K562 (cell line): ENCODE measurements around the gene FXYD4. TPM values are rescaled to one million over a fixed set of nuclear protein-coding genes. Genes with fewer than 3 reads are reported as not detected.

Experiments
- ASH1L ChIP-seq: fragments of 450-650 bp; IDR thresholded peaks from 2 replicates; pipeline ENCODE4 v1.6.1; 2018; ENCODE audit warnings: borderline replicate concordance, mild to moderate bottlenecking, low read depth; ENCODE audit not compliant: partially characterized antibody
- ATF7 ChIP-seq: fragments of 450-650 bp; IDR thresholded peaks from 2 replicates; pipeline ENCODE4 v1.7.1; 2014; ENCODE audit warnings: mild to moderate bottlenecking, moderate library complexity
- CHD4 ChIP-seq: fragments of 200-600 bp; sonication (generic); IDR thresholded peaks from 3 replicates; pipeline ENCODE4 v1.6.1; 2012; ENCODE audit warnings: low read depth, mild to moderate bottlenecking, mixed read lengths, low read length, inconsistent platforms; ENCODE audit not compliant: insufficient read depth, insufficient replicate concordance, poor library complexity, severe bottlenecking
- ESRRA ChIP-seq: fragments of 450-650 bp; IDR thresholded peaks from 2 replicates; pipeline ENCODE4 v1.6.1; 2014; ENCODE audit warnings: low read depth, mild to moderate bottlenecking, moderate library complexity, borderline replicate concordance
- FOXK2 ChIP-seq, 2 experiments: fragments of 450-650 bp; IDR thresholded peaks in 1 of 2; conservative IDR thresholded peaks in 1 of 2; 2 replicates each; pipeline ENCODE4 v1.6.1; 2016; ENCODE audit warnings: low read depth in 2 of 2, mild to moderate bottlenecking in 1 of 2
- NR0B1 ChIP-seq: fragments of 450-650 bp; IDR thresholded peaks from one replicate; pipeline ENCODE4 v1.6.1; 2018; ENCODE audit warnings: mild to moderate bottlenecking, moderate library complexity; ENCODE audit not compliant: partially characterized antibody
- POLR2AphosphoS2 ChIP-seq: IDR thresholded peaks from 2 replicates; pipeline ENCODE4 v1.6.1; 2012; ENCODE audit warnings: low read length, improper control_type of control experiment
- PTTG1 ChIP-seq: fragments of 450-650 bp; IDR thresholded peaks from 2 replicates; pipeline ENCODE4 v1.6.1; 2016; ENCODE audit warnings: low read depth, mild to moderate bottlenecking, missing genetic modification characterization, missing compliant biosample characterization
- RBFOX2 ChIP-seq: fragments of 200-400 bp; formaldehyde crosslinking; IDR thresholded peaks from 2 replicates; pipeline ENCODE4 v1.6.1; 2017; ENCODE audit warnings: low read depth, mild to moderate bottlenecking, low read length, moderate library complexity
- SOX6 ChIP-seq: fragments of 450-650 bp; IDR thresholded peaks from 2 replicates; pipeline ENCODE4 v1.6.1; 2014; ENCODE audit warnings: mild to moderate bottlenecking
- TAF1 ChIP-seq: IDR thresholded peaks from 2 replicates; pipeline ENCODE4 v1.6.1; 2011; ENCODE audit warnings: mild to moderate bottlenecking, low read length, moderate library complexity; ENCODE audit not compliant: insufficient read depth, control insufficient read depth, severe bottlenecking; ENCODE audit errors: extremely low read depth
- ZBTB40 ChIP-seq, 2 experiments: fragments of 450-650 bp in 1 of 2; sonication (generic) in 1 of 2; formaldehyde crosslinking in 1 of 2; IDR thresholded peaks; 2 replicates each; pipeline versions ENCODE4 v1.7.1 to v1.9.0; 2016 to 2022; ENCODE audit warnings: inconsistent platforms in 1 of 2, mild to moderate bottlenecking in 1 of 2, missing genetic modification reagents in 1 of 2
- ZNF589 ChIP-seq: fragments of 200-800 bp; sonication (Bioruptor generic); IDR thresholded peaks from 2 replicates; pipeline ENCODE4 v1.6.1; 2016; ENCODE audit warnings: low read depth, missing genetic modification characterization, missing compliant biosample characterization
- ZNF77 ChIP-seq: fragments of 250-450 bp; sonication (Bioruptor Pico); IDR thresholded peaks from 2 replicates; pipeline ENCODE4 v1.5.0; 2020
- polyA plus RNA-seq, 8 experiments: library from polyadenylated mRNA; depleted of rRNA in 4 of 8; stranded (reverse) in 5 of 8; unstranded in 3 of 8; fragments of >200 nt; fragmentation: Nextera tagmentation in 2 of 8; fragmentation: Illumina TruSeq in 1 of 8; extraction: Ambion mirVana in 2 of 8; extraction: Trizol in 1 of 8; gene quantifications; 2 replicates each; pipeline versions ENCODE4 v1.2.1 to v1.2.3, GENCODE V29; 2011 to 2014; ENCODE audit warnings: inconsistent platforms in 1 of 8, missing spikeins in 1 of 8
- total RNA-seq, 7 experiments: library from RNA; depleted of rRNA in 6 of 7; stranded (reverse); fragments of >200 nt in 6 of 7; fragmentation: Illumina TruSeq in 2 of 7; extraction: Trizol in 2 of 7; gene quantifications; 2 replicates each; pipeline versions ENCODE4 v1.2.1 to v1.2.3, GENCODE V29; 2011 to 2021; ENCODE audit warnings: low replicate concordance in 1 of 7

FXYD4 gene
- total and polyA plus RNA-seq, 9 of the 15 experiments (the other 6 are each of a cell fraction or from before 2014, with no cell fraction given) = not detected

GRCh38 chr10:43396061-43396927, 24.9 kb downstream of the FXYD4 start (continued):
- TF ChIP-seq ZBTB40 (IDR thresholded peaks at IDR 0.05) (peak; percentile 64), ZBTB40 (CRISPR knock-in tag; IDR thresholded peaks at IDR 0.05) (no peak), FOXK2 (conservative IDR thresholded peaks at IDR 0.05 in 1 of 2, IDR thresholded peaks at IDR 0.05 in 1 of 2; ENCODE audit: low read depth in 2 of 2) (peak; percentile 89 to 93), ASH1L (no peak), RBFOX2 (peak; percentile 87), PTTG1 (no peak), POLR2AphosphoS2 (no peak; the same call in 1 of the 2 replicates), CHD4 (no peak), TAF1 (peak; percentile 87), NR0B1 (no peak), ESRRA (peak; percentile 20; the same call in 1 of the 2 replicates), ZNF589 (CRISPR knock-in tag) (peak; percentile 60; the same call in 1 of the 2 replicates), ZNF77 (CRISPR knock-in tag) (no peak), SOX6 (peak; percentile 48), ATF7 (peak; percentile 24; the same call in 1 of the 2 replicates)
